Stimulated activated CD8-positive, alpha-beta memory T cell treated with anti-CD3 and anti-CD28 coated beads, Interleukin-15, amount 100 ng/mL, for 48 hours (primary cell): ENCODE measurements around the gene TRMT6.

Experiments
- DNase-seq, 2 donors: peaks; one replicate each; pipeline ENCODE4 v3.0.0-alpha.2; 2020; ENCODE audit warnings: low read depth in 2 of 2

TRMT6 gene

GRCh38 chr20:5950271-5951031, at the start of gene TRMT6, which contains the start of gene MCM8:
TRMT6 (minus strand) TSS chr20:5950533; CDS start chr20:5950405, 128 bp downstream.
MCM8 (plus strand) TSS chr20:5950652; CDS start chr20:5952016, 1,364 bp downstream.
- peak; percentile 96 to 97 for DNase-seq

GRCh38 chr20:5999783-6000182, 49.5 kb upstream of the TRMT6 start:
- no peak for DNase-seq

GRCh38 chr20:5996765-5997164, 46.4 kb upstream of the TRMT6 start:
- DNase-seq = peak; percentile 19 to 21

GRCh38 chr20:5991623-5992441, 41.5 kb upstream of the TRMT6 start:
- no peak for DNase-seq

GRCh38 chr20:5990946-5991345, 40.6 kb upstream of the TRMT6 start:
- DNase-seq = no peak

- no peak for DNase-seq
Measured at GRCh38 chr20:5989539-5989938, 39.2 kb upstream of the TRMT6 start.

GRCh38 chr20:5987383-5987782, 37.0 kb upstream of the TRMT6 start:
- no peak for DNase-seq

GRCh38 chr20:5980720-5981538, 30.6 kb upstream of the TRMT6 start:
- DNase-seq = no peak

- no peak for DNase-seq
Measured at GRCh38 chr20:5979801-5980200, 29.5 kb upstream of the TRMT6 start.

- DNase-seq = no peak
Measured at GRCh38 chr20:5977975-5978374, 27.6 kb upstream of the TRMT6 start.

- no peak for DNase-seq
Measured at GRCh38 chr20:5977223-5977622, 26.9 kb upstream of the TRMT6 start.

- no peak for DNase-seq
Measured at GRCh38 chr20:5975778-5976177, 25.4 kb upstream of the TRMT6 start.

GRCh38 chr20:5974531-5974930, 24.2 kb upstream of the TRMT6 start:
- DNase-seq = no peak

GRCh38 chr20:5973971-5974370, 23.6 kb upstream of the TRMT6 start:
- no peak for DNase-seq

- DNase-seq = no peak
Measured at GRCh38 chr20:5973172-5973571, 22.8 kb upstream of the TRMT6 start.

- no peak for DNase-seq
Measured at GRCh38 chr20:5971203-5971602, 20.9 kb upstream of the TRMT6 start.

- DNase-seq = no peak
Measured at GRCh38 chr20:5970381-5970780, 20.0 kb upstream of the TRMT6 start.

GRCh38 chr20:5969940-5970339, 19.6 kb upstream of the TRMT6 start:
- no peak for DNase-seq

GRCh38 chr20:5969348-5969935, 19.1 kb upstream of the TRMT6 start:
- DNase-seq = no peak

GRCh38 chr20:5968462-5968861, 18.1 kb upstream of the TRMT6 start:
- no peak for DNase-seq

GRCh38 chr20:5967469-5967868, 17.1 kb upstream of the TRMT6 start:
- no peak for DNase-seq

GRCh38 chr20:5949943-5950270, 426 bp downstream of the TRMT6 start:
- DNase-seq = no peak
